Ectodermal cell (in vitro differentiated cells): ENCODE results near the gene CANX.
"Not testable (repeated sequence)": the region's sequence is repeated elsewhere in the genome, so short reads cannot be mapped to it uniquely, and the experiment has no call there.

Experiments used
- H3K27ac ChIP-seq: 2 replicates; pipeline ENCODE4 v1.7.0; 2013; ENCODE audit warnings: mild to moderate bottlenecking, low read depth, low read length; ENCODE audit not compliant: insufficient read depth, poor library complexity, severe bottlenecking
- H3K27me3 ChIP-seq: 2 replicates; pipeline ENCODE4 v1.7.0; 2013; ENCODE audit warnings: mild to moderate bottlenecking, low read length; ENCODE audit not compliant: insufficient read depth, control insufficient read depth, poor library complexity, severe bottlenecking
- H3K36me3 ChIP-seq: one replicate; pipeline ENCODE4 v1.7.0; 2013; ENCODE audit warnings: low read length; ENCODE audit not compliant: control insufficient read depth, insufficient read depth
- H3K4me1 ChIP-seq: one replicate; pipeline ENCODE4 v1.7.0; 2013; ENCODE audit warnings: low read length; ENCODE audit not compliant: control insufficient read depth, insufficient read depth
- H3K4me3 ChIP-seq: 2 replicates; pipeline ENCODE4 v1.7.0; 2013; ENCODE audit warnings: low read depth, low read length, control low read depth; ENCODE audit not compliant: insufficient read depth
- H3K9me3 ChIP-seq: 2 replicates; pipeline ENCODE4 v1.7.0; 2013; ENCODE audit warnings: mild to moderate bottlenecking, low read length, moderate library complexity; ENCODE audit not compliant: control insufficient read depth
- WGBS, 2 experiments: methylation state at CpG; one replicate each; pipeline ENCODE4 v1.1.7; 2013; ENCODE audit warnings: missing lambda C conversion rate in 2 of 2; 5-methylcytosine and 5-hydroxymethylcytosine counted together

Gene CANX

GRCh38 chr5:179731791-179732411 lies 33.1 kb downstream of the CANX start:
- no peaks in the 10 kb centered on the region for H3K9me3 ChIP-seq
- no peaks in the 10 kb centered on the region for H3K4me1 ChIP-seq
- 81 to 82% methylated on average over 24 of the region's 24 CpGs for WGBS, 2 experiments
- peaks cover 30% of the 10 kb centered on the region for H3K36me3 ChIP-seq
- H3K27ac ChIP-seq: no peak overlapping the region
- H3K4me3 ChIP-seq: no peak overlapping the region
- no peaks in the 10 kb centered on the region for H3K27me3 ChIP-seq

- peaks cover 24% of the 10 kb centered on the region for H3K36me3 ChIP-seq
- no peaks in the 10 kb centered on the region for H3K4me1 ChIP-seq
- WGBS, 2 experiments: 1% methylated on average over 41 of the region's 41 CpGs
Observed at GRCh38 chr5:179732412-179732917, 33.7 kb downstream of the CANX start, which contains the start of gene MAML1. Gene MAML1 (plus strand): TSS chr5:179732822. CDS start chr5:179733113, 291 bp downstream.

GRCh38 chr5:179732918-179733771 lies 34.4 kb downstream of the CANX start:
- no peaks in the 10 kb centered on the region for H3K27me3 ChIP-seq
- peak overlapping the region; percentile 85 for H3K4me3 ChIP-seq
- no peaks in the 10 kb centered on the region for H3K4me1 ChIP-seq
- 0% methylated on average over 101 of the region's 101 CpGs for WGBS, 2 experiments
- no peaks in the 10 kb centered on the region for H3K9me3 ChIP-seq
- H3K36me3 ChIP-seq: peaks cover 18% of the 10 kb centered on the region
- H3K27ac ChIP-seq: peak overlapping the region; percentile 84

More at GRCh38 chr5:179732412-179732917, 33.7 kb downstream of the CANX start, which contains the start of gene MAML1:
- H3K27me3 ChIP-seq: no peaks in the 10 kb centered on the region
- no peaks in the 10 kb centered on the region for H3K9me3 ChIP-seq
- peak within 1 kb of the TSS; percentile 85 for H3K4me3 ChIP-seq
- peak within 1 kb of the TSS; percentile 84 for H3K27ac ChIP-seq

GRCh38 chr5:179733772-179734126 lies 35.0 kb downstream of the CANX start:
- no peaks in the 10 kb centered on the region for H3K9me3 ChIP-seq
- WGBS, 2 experiments: 3 to 5% methylated on average over 2 of the region's 2 CpGs
- no peaks in the 10 kb centered on the region for H3K4me1 ChIP-seq
- no peak overlapping the region for H3K27ac ChIP-seq
- H3K4me3 ChIP-seq: peak overlapping the region; percentile 85
- peaks cover 16% of the 10 kb centered on the region for H3K36me3 ChIP-seq
- no peaks in the 10 kb centered on the region for H3K27me3 ChIP-seq

GRCh38 chr5:179734536-179735164 lies 35.9 kb downstream of the CANX start:
- no peaks in the 10 kb centered on the region for H3K4me1 ChIP-seq
- no peak overlapping the region for H3K27ac ChIP-seq
- no peaks in the 10 kb centered on the region for H3K27me3 ChIP-seq
- H3K9me3 ChIP-seq: no peaks in the 10 kb centered on the region
- peaks cover 7% of the 10 kb centered on the region for H3K36me3 ChIP-seq
- WGBS, 2 experiments: 80 to 85% methylated on average over 9 of the region's 12 CpGs
- H3K4me3 ChIP-seq: peak overlapping the region; percentile 85

- Histone ChIP-seq H3K36me3 (peaks cover 5% of the 10 kb centered on the region), H3K4me3 (no peak overlapping the region), H3K27ac (no peak overlapping the region), H3K4me1 (no peaks in the 10 kb centered on the region), H3K27me3 (no peaks in the 10 kb centered on the region), H3K9me3 (no peaks in the 10 kb centered on the region)
- WGBS, 2 experiments: 93 to 95% methylated on average over 3 to 4 of the region's 4 CpGs
Observed at GRCh38 chr5:179738742-179739141, 40.0 kb downstream of the CANX start.

- H3K36me3 ChIP-seq, H3K4me3 ChIP-seq, H3K27ac ChIP-seq, H3K27me3 ChIP-seq, H3K4me1 ChIP-seq, H3K9me3 ChIP-seq: not testable (repeated sequence)
- WGBS, 2 experiments: 94 to 95% methylated on average over 6 of the region's 7 CpGs
Observed at GRCh38 chr5:179744106-179744505, 45.3 kb downstream of the CANX start.

- Histone ChIP-seq H3K4me1 (no peaks in the 10 kb centered on the region), H3K4me3 (no peak overlapping the region), H3K36me3 (peaks cover 5% of the 10 kb centered on the region), H3K27me3 (no peaks in the 10 kb centered on the region), H3K27ac (no peak overlapping the region), H3K9me3 (no peaks in the 10 kb centered on the region)
- whole genome bisulfite sequencing, 2 experiments: 90 to 96% methylated on average over 2 of the region's 2 CpGs
Observed at GRCh38 chr5:179746872-179747271, 48.1 kb downstream of the CANX start.

GRCh38 chr5:179747811-179748210 lies 49.0 kb downstream of the CANX start:
- Histone ChIP-seq H3K36me3 (peaks cover 5% of the 10 kb centered on the region), H3K27me3 (no peaks in the 10 kb centered on the region), H3K9me3 (no peaks in the 10 kb centered on the region), H3K4me1 (no peaks in the 10 kb centered on the region), H3K27ac (no peak overlapping the region), H3K4me3 (no peak overlapping the region)
- WGBS, 2 experiments: 93 to 95% methylated on average over 3 of the region's 3 CpGs
